Measurements from ENCODE around the gene PCDHA3.

- TF ChIP-seq CTCF (IDR thresholded peaks at IDR 0.05) = no peak
- no peak for TF ChIP-seq REST (IDR thresholded peaks at IDR 0.05; ENCODE audit: insufficient read depth in 1 of 2, low read depth in 2 of 2, low read length in 1 of 2)
- no peak for TF ChIP-seq TCF7L2 (IDR thresholded peaks at IDR 0.05; ENCODE audit: low read depth, low read length)
Measured at GRCh38 chr5:140801494-140801841, 611 bp downstream of the PCDHA3 start.

Measured in Panc1 (cell line).